Muscle of leg (tissue), 11 donors: Measurements from ENCODE around the gene ABCA13. TPM values are rescaled to one million over a fixed set of nuclear protein-coding genes. Genes with fewer than 3 reads are reported as not detected.

ENCODE experiments used
- DNase-seq: peaks from one replicate; pipeline ENCODE4 v3.0.0; 2013
- H3K27ac ChIP-seq: one replicate; pipeline ENCODE4 v1.5.1; 2013; ENCODE audit warnings: mild to moderate bottlenecking, low read length, control low read depth
- H3K27me3 ChIP-seq: one replicate; pipeline ENCODE4 v1.6.1; 2013; ENCODE audit warnings: low read length; ENCODE audit not compliant: control insufficient read depth, insufficient read depth
- H3K36me3 ChIP-seq: one replicate; pipeline ENCODE4 v1.6.1; 2013; ENCODE audit warnings: low read length; ENCODE audit not compliant: control insufficient read depth, insufficient read depth
- H3K4me1 ChIP-seq: one replicate; pipeline ENCODE4 v1.6.1; 2013; ENCODE audit warnings: low read length; ENCODE audit not compliant: control insufficient read depth, insufficient read depth
- H3K4me3 ChIP-seq: one replicate; pipeline ENCODE4 v1.5.1; 2013; ENCODE audit warnings: low read length, control low read depth
- H3K9me3 ChIP-seq: replicated peaks from 2 replicates; pipeline ENCODE4 v1.6.1; 2013; ENCODE audit warnings: low read depth, low read length; ENCODE audit not compliant: control insufficient read depth
- whole genome bisulfite sequencing: methylation state at CpG from one replicate; pipeline ENCODE4 v1.1.5; 2013; ENCODE audit warnings: missing lambda C conversion rate; ENCODE audit not compliant: insufficient coverage; 5-methylcytosine and 5-hydroxymethylcytosine counted together
- polyA plus RNA-seq, 8 donors: library from polyadenylated mRNA; unstranded; fragments of 120-200 nt; gene quantifications; one replicate each; pipeline versions ENCODE4 v1.2.1 to v1.2.3, GENCODE V29; 2013; ENCODE audit warnings: inconsistent platforms in 1 of 8, low replicate concordance in 1 of 8; ENCODE audit not compliant: insufficient read length in 8 of 8, insufficient read depth in 1 of 8
- total RNA-seq: library from RNA; stranded (reverse); fragments of 120-200 nt; gene quantifications from one replicate; pipeline ENCODE4 v1.2.4, GENCODE V29; 2013

ABCA13 gene
- total and polyA plus RNA-seq, 9 donors = 0.04 to 0.13 (median 0.08) TPM

DNA sequence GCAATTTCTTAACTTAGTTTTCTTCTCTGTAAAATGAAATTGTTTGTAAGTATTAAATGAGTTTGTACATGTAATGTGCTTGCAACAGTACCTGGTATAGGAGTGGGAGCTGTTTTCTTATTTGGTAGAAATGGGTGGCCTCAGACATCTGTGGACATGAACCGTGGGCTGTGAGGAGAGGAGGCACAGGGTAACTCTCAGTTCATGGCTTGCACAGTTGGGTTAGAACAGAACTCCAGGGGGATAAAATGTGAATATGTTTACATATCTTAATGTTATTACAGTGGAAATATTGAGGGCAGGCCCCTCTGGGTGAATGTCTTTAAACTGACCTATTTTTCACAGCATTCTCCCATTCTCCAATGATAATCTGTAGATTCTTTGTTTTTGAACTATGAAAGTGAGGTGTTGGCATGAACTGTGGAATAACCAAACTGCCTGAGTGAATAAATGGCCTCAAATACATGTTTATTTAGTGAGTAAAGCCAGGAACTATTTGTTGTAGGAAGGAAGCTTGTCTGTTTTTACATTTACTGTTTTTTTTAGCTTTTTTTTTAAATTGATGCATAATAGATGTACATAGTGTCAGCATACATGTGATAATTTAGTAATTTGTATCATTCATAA lies 2.6 kb downstream of the ABCA13 start:
- Histone ChIP-seq H3K9me3 (no peaks in the 10 kb centered on the region), H3K27me3 (no peaks in the 10 kb centered on the region), H3K4me1 (no peaks in the 10 kb centered on the region), H3K27ac (no peak overlapping the region), H3K4me3 (no peak overlapping the region), H3K36me3 (no peaks in the 10 kb centered on the region)
- no peak for DNase-seq
- 86% methylated on average over 1 of the region's 1 CpG for WGBS

DNA sequence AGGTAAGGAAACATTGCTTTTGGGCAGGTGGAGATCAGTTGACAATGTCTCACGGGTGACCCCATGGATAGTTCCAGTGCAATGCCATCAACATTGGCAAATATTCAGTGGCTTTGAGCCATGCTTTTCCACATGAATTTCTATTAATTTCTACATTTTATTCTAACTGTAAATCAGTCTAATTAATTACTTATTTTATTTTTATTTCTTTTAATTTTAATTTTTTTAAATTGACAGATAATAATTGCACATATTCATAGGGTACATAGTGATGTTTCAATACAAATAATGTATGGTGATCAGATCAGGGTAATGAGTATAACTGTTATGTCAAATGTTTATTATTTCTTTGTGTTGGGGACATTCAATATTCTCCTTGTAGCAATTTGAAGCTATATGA lies 3.8 kb downstream of the ABCA13 start:
- no CpG with 5 or more reads among the region's 1 CpG for WGBS
- H3K9me3 ChIP-seq = no peaks in the 10 kb centered on the region
- no peak for DNase-seq
- H3K27ac ChIP-seq = no peak overlapping the region
- H3K36me3 ChIP-seq = no peaks in the 10 kb centered on the region
- H3K4me3 ChIP-seq = no peak overlapping the region
- no peaks in the 10 kb centered on the region for H3K27me3 ChIP-seq
- H3K4me1 ChIP-seq = no peaks in the 10 kb centered on the region

DNA sequence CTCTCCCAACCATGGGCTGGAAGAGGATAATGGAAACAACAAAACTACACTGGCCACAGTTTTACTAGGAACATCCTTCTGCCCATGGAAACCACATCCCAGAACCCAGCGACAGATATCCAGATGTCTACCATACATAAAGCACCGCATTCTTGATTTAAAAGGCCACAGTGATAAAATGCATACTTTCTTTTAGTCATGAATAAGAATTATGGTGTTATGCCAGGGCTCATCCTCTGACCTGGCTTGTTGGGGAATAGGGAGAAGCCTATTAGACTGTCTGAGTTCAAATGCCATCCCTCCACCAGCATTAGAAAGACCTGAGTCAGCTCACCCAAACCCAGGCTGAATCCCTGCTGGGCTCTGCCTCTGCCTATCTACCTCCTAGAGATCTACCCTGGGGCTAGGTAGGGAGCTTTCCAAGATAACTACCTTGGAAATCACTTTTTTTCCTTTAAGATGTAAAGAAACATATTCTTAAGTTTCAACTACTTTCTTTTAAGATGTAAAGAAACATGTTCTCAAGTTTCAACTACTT lies 5.2 kb downstream of the ABCA13 start:
- WGBS = no CpG with 5 or more reads among the region's 2 CpGs
- Histone ChIP-seq H3K4me3 (no peak overlapping the region), H3K27ac (no peak overlapping the region), H3K4me1 (no peaks in the 10 kb centered on the region), H3K36me3 (no peaks in the 10 kb centered on the region), H3K27me3 (no peaks in the 10 kb centered on the region), H3K9me3 (no peaks in the 10 kb centered on the region)
- DNase-seq = no peak

DNA sequence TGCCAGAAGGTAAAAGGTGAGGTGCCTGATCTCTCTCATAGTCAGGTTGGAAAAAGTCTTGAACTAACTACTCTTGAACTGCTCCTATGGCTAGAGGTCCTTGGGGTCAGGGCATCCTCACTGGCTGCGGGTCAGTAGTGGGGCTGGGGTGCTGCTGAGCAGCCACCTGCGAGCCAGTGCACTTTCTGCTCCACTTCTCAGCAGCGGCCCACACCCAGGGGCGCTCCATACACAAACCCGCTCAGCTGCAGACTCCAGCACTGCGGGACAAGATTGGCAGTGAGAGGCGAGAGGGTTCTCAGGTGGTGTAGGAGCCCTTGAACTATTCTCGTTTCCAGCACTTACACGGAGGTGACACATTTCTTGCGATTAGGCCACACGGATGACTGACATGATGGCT lies 6.0 kb downstream of the ABCA13 start:
- Histone ChIP-seq H3K9me3 (no peaks in the 10 kb centered on the region), H3K4me3 (no peak overlapping the region), H3K27ac (no peak overlapping the region), H3K4me1 (no peaks in the 10 kb centered on the region), H3K27me3 (no peaks in the 10 kb centered on the region), H3K36me3 (no peaks in the 10 kb centered on the region)
- 90% methylated on average over 11 of the region's 11 CpGs for WGBS
- DNase-seq = no peak

DNA sequence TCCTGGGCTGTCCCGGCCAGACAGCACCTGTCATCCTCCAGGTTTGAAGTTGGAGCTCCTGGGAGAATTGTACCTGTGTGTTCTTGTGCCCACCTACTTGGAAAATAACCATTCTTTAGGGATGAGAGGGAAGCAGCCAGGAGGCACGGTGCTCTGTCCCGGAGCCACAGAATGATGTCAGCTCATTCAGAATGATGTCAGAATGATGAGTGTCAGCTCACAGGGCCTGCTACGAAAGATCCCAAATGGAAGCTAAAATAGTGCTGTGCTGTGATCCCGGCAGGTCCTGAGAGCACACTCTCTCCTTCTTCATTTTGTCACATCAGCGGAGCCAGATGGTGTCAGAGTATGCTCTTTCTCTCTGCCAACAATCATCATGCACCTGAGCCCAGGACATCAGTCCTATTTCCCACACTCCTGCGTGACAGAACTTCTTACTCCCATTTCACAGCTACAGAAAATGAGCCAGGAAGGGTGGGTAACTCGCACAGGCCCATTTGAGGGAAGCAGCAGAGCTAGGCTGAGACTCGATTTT lies 8.3 kb downstream of the ABCA13 start:
- H3K27ac ChIP-seq = no peak overlapping the region
- no peak for DNase-seq
- no peaks in the 10 kb centered on the region for H3K27me3 ChIP-seq
- H3K4me1 ChIP-seq = no peaks in the 10 kb centered on the region
- no peak overlapping the region for H3K4me3 ChIP-seq
- 67% methylated on average over 6 of the region's 9 CpGs for WGBS
- no peaks in the 10 kb centered on the region for H3K9me3 ChIP-seq
- no peaks in the 10 kb centered on the region for H3K36me3 ChIP-seq

DNA sequence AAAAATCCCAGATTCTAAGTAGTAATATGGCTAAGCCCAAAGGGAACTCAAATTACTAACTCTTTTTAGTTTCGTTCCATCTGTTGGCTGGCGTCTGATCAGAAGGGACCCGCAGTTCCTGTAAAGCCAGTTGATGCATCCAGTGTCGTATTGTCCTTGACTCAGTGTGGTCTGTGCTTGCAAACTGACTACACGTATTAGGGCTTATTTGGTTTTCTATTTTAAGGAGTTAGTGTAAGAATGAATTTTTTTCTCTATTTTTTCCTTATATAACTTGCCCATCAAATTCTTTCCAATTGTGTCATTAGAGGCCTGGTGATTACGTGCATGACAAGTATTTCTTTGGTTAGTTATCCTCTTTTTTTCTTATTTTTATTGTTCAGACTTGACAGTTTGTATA lies 9.7 kb downstream of the ABCA13 start:
- no peaks in the 10 kb centered on the region for H3K27me3 ChIP-seq
- 86% methylated on average over 3 of the region's 6 CpGs for WGBS
- no peaks in the 10 kb centered on the region for H3K9me3 ChIP-seq
- H3K27ac ChIP-seq = no peak overlapping the region
- H3K36me3 ChIP-seq = no peaks in the 10 kb centered on the region
- H3K4me3 ChIP-seq = no peak overlapping the region
- no peaks in the 10 kb centered on the region for H3K4me1 ChIP-seq
- no peak for DNase-seq

DNA sequence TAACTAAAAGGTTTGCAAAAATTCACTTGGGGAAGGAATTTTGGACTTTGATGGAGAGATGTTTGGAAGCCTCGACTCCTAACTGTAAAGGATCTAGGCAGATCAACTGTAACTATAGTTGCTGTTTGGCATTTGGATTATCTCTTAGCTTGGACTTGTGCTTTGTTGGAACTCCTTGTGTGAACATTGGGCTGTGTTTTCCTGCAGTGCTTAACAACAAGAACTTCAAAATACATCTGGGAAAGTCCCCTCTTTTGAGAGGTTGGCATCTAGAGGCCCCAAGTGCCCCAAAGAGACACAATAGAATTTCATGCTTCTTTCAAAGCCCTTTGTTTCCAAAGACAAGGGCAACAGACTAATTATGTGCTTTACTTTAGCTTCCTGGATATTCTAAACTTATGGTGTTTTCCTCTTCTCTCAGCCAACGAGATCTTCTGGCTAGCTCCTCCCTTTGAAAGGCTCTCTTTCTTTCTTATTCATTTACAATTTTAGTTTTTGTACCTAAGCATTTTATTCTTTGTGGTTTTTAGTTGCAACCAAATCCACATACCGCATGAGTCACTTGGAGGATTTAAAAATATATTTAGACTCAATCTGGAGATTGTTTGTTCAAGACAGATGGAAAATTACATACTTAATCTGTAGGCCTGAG lies 11.6 kb downstream of the ABCA13 start:
- H3K36me3 ChIP-seq = no peaks in the 10 kb centered on the region
- H3K4me3 ChIP-seq = no peak overlapping the region
- no peak overlapping the region for H3K27ac ChIP-seq
- WGBS = no CpG with 5 or more reads among the region's 3 CpGs
- H3K9me3 ChIP-seq = no peaks in the 10 kb centered on the region
- H3K27me3 ChIP-seq = no peaks in the 10 kb centered on the region
- H3K4me1 ChIP-seq = no peaks in the 10 kb centered on the region
- DNase-seq = no peak

DNA sequence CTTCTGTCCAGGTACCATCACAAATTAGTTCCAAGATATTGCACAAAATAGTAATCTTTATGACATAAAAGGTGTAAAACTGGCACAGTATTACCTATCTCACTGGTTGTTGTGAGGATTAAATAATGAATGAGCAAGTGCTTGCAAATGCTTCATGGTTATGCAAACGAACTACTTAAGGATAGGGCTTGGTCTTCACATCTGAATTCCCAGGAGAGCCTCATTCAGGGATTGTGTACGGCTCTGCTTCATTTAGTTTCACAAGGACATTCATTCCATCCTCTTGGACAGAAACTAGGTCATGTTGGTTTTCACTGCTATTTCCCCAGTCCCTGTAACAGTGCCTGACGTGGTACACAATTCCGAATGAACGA lies 12.1 kb downstream of the ABCA13 start:
- no peak for DNase-seq
- 79% methylated on average over 5 of the region's 5 CpGs for WGBS
- Histone ChIP-seq H3K4me3 (no peak overlapping the region), H3K27ac (no peak overlapping the region), H3K27me3 (no peaks in the 10 kb centered on the region), H3K36me3 (no peaks in the 10 kb centered on the region), H3K4me1 (no peaks in the 10 kb centered on the region), H3K9me3 (no peaks in the 10 kb centered on the region)

DNA sequence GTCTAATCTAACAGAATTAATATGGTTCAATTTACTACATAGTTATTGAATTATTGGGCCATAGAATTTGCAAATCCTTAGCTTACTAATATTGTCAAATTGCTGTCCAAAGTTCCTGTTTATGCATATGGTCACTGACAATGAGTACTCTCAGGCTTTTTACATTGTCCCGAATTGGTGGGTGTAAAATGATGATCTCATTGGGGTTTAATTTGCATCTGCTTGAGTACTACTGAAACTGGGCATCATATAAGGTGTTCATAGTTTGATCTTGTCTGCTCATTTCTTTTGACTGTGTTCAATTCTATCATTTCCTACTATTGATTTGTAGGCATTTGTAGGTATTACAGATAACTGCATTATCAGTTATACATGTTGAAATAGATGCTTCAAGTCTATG lies 12.7 kb downstream of the ABCA13 start:
- WGBS = no CpG with 5 or more reads among the region's 1 CpG
- Histone ChIP-seq H3K4me1 (no peaks in the 10 kb centered on the region), H3K36me3 (no peaks in the 10 kb centered on the region), H3K9me3 (no peaks in the 10 kb centered on the region), H3K27ac (no peak overlapping the region), H3K27me3 (no peaks in the 10 kb centered on the region), H3K4me3 (no peak overlapping the region)
- DNase-seq = no peak

DNA sequence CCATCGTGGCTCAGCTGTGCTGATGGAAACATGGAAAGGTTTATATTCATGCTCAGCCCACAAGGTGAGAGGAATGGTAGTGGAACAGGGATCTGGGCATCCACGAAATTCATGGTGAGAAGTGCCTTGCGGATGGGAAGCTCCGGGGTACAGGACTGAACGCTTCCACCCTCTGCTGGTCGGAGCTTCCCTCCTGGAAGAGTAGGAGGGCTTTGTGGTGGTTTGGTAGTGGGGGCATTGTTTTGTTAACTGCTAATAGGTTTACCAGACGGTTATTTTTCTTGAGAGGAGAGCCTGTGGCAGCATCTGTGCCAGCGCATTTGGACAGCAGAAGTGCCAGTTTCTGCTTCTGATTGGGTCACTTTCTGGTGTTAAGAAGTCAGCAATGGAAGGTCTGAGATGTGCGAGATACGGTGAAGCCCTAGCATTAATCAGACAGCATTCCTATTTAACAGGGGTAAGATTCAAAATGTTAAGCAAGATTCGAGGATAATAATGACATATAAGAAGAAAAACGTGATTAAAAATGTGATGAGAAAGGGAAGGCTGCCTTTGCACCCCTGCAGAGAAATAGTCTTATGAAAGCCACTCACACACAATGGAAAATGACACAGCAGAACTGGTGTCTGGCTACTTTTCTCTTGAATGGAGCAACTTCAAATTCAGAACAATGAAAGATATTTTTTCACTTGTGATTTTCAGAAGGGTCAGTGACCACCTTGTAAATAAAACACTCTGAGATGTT lies 17.7 kb downstream of the ABCA13 start:
- WGBS = 84% methylated on average over 8 of the region's 12 CpGs
- no peaks in the 10 kb centered on the region for H3K36me3 ChIP-seq
- H3K4me3 ChIP-seq = no peak overlapping the region
- no peak for DNase-seq
- H3K4me1 ChIP-seq = no peaks in the 10 kb centered on the region
- H3K27me3 ChIP-seq = no peaks in the 10 kb centered on the region
- H3K9me3 ChIP-seq = no peaks in the 10 kb centered on the region
- H3K27ac ChIP-seq = no peak overlapping the region
